Epithelial cell of proximal tubule (primary cell): Measurements from ENCODE around the gene CCK. TPM values are rescaled to one million over a fixed set of nuclear protein-coding genes. Genes with fewer than 3 reads are reported as not detected.

Source experiments
- DNase-seq: peaks from one replicate; pipeline ENCODE4 v3.0.0-alpha.2; 2011; ENCODE audit warnings: low read depth
- H3K4me3 ChIP-seq: 2 replicates; pipeline ENCODE4 v1.5.1; 2011; ENCODE audit warnings: low read depth, mild to moderate bottlenecking, low read length
- CTCF ChIP-seq: conservative IDR thresholded peaks from 2 replicates; pipeline ENCODE4 v1.5.1; 2012; ENCODE audit warnings: low read depth, mild to moderate bottlenecking, low read length
- total RNA-seq: library from RNA; depleted of rRNA; stranded (reverse); fragments of >200 nt; gene quantifications from 2 replicates; pipeline ENCODE4 v1.2.3, GENCODE V29; 2015

Gene CCK
- 0.63 TPM in 1 of 2 replicates, not detected in the other for total RNA-seq

GRCh38 chr3:42266085-42266484 lies at the start of gene CCK:
TSS of gene CCK (minus strand) at chr3:42266185. CDS start at chr3:42263630, 2,555 bp downstream.
- no peak within 1 kb of the TSS for H3K4me3 ChIP-seq
- no peak for TF ChIP-seq CTCF
- DNase-seq: no peak

- no peak for TF ChIP-seq CTCF
- H3K4me3 ChIP-seq: no peak overlapping the region
- no peak for DNase-seq
Measured at GRCh38 chr3:42314411-42314810, 48.4 kb upstream of the CCK start.

GRCh38 chr3:42308651-42309050 lies 42.7 kb upstream of the CCK start:
- no peak overlapping the region for H3K4me3 ChIP-seq
- TF ChIP-seq CTCF: no peak
- no peak for DNase-seq

- no peak for TF ChIP-seq CTCF
- no peak for DNase-seq
- H3K4me3 ChIP-seq: no peak overlapping the region
Measured at GRCh38 chr3:42306499-42306898, 40.5 kb upstream of the CCK start.

GRCh38 chr3:42302924-42303634 lies 37.1 kb upstream of the CCK start:
- H3K4me3 ChIP-seq: no peak overlapping the region
- no peak for TF ChIP-seq CTCF
- DNase-seq: no peak

- H3K4me3 ChIP-seq: no peak overlapping the region
- no peak for TF ChIP-seq CTCF
- no peak for DNase-seq
Measured at GRCh38 chr3:42301446-42302175, 35.6 kb upstream of the CCK start.
